Measurements from ENCODE around the gene PLPP6.

The PLPP6 gene

DNA sequence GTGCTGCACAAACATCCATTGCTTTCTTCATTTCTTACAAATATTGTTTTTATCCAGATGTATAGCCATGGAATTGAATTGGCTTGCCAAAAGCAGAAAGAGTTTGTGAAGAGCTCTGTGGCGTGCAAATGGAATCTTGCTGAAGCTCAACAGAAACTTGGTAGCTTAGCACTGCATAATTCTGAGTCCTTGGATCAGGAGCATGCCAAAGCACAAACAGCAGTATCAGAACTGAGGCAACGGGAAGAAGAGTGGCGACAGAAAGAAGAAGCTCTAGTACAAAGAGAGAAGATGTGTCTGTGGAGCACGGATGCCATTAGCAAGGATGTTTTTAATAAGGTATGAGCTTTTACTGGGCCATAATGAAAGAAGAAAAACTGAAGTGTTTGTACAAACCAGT is 22.7 kb downstream of the PLPP6 start:
- DNase-seq (ENCODE audit: low spot score) = no peak
- TF ChIP-seq, protein P1, sequence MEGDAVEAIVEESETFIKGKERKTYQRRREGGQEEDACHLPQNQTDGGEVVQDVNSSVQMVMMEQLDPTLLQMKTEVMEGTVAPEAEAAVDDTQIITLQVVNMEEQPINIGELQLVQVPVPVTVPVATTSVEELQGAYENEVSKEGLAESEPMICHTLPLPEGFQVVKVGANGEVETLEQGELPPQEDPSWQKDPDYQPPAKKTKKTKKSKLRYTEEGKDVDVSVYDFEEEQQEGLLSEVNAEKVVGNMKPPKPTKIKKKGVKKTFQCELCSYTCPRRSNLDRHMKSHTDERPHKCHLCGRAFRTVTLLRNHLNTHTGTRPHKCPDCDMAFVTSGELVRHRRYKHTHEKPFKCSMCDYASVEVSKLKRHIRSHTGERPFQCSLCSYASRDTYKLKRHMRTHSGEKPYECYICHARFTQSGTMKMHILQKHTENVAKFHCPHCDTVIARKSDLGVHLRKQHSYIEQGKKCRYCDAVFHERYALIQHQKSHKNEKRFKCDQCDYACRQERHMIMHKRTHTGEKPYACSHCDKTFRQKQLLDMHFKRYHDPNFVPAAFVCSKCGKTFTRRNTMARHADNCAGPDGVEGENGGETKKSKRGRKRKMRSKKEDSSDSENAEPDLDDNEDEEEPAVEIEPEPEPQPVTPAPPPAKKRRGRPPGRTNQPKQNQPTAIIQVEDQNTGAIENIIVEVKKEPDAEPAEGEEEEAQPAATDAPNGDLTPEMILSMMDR (IDR thresholded peaks at IDR 0.05; ENCODE audit: borderline replicate concordance, control extremely low read depth, extremely low read depth, insufficient read depth, missing control alignments) = no peak
- in situ Hi-C loops (cut with MboI; ENCODE audit: low sequenced_read_pairs, unreplicated experiment) = no loop called here

DNA sequence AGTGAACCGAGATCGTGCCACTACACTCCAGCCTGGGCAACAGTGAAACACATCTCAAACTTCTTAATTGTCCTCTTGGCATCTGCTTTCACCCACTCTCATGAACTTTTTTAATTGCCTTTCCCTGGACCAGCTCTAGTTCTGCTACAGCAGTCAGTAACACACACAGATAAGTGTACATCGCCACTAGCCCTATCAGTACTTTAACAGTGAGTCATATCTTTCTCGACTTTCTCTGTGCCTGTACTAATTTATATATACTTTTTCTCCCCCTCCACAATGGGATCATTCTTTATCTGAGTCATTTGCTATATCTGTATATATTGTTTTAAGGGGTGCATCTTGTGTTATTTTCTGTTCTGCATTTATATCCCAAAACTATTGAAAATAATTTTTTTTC is 24.0 kb downstream of the PLPP6 start:
- TF ChIP-seq, protein P1 (IDR thresholded peaks at IDR 0.05; ENCODE audit: borderline replicate concordance, control extremely low read depth, extremely low read depth, insufficient read depth, missing control alignments) = no peak
- in situ Hi-C loops (cut with MboI; ENCODE audit: low sequenced_read_pairs, unreplicated experiment) = no loop called here
- DNase-seq (ENCODE audit: low spot score) = no peak

DNA sequence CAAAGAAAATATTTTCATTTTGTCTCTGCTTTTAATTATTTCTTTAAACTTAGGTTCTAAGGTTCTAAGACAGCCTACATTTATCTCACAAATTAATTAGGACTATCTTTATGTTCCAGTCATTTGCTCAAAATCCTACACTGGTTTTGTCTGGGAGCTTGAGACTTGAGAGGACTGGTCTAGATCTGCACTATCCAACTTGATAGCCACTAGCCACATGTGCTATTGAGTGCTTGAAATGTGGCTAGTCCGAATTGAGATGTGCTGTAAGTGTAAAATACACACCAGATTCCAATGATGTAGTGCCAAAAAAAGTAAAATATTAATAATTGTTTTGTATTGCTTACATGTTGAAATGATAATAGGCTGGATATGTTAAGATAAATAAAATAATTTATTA is 24.5 kb downstream of the PLPP6 start:
- no peak for DNase-seq (ENCODE audit: low spot score)
- TF ChIP-seq, protein P1 (IDR thresholded peaks at IDR 0.05; ENCODE audit: borderline replicate concordance, control extremely low read depth, extremely low read depth, insufficient read depth, missing control alignments) = no peak
- in situ Hi-C loops (cut with MboI; ENCODE audit: low sequenced_read_pairs, unreplicated experiment) = no loop called here

DNA sequence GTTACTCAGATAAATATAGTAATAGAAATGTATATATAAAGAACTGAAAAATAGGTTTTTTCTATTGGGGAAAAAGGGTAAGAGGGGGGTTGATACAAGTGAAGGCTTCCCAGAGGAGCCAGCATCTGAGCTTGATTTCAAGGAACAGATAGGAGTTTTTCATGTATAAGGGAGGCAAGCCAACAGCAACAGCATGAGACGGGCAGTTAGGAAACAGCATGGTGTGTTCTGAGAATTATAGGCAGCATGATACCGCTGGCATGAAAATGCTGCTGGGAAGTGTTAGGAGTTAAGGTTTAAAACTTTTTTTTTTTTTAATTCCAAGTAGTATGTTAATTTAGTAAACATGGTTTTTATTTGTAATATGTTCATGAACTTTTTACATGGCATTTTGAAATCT is 26.9 kb downstream of the PLPP6 start:
- TF ChIP-seq, protein P1 (IDR thresholded peaks at IDR 0.05; ENCODE audit: borderline replicate concordance, control extremely low read depth, extremely low read depth, insufficient read depth, missing control alignments) = no peak
- in situ Hi-C loops (cut with MboI; ENCODE audit: low sequenced_read_pairs, unreplicated experiment) = no loop called here
- no peak for DNase-seq (ENCODE audit: low spot score)

DNA sequence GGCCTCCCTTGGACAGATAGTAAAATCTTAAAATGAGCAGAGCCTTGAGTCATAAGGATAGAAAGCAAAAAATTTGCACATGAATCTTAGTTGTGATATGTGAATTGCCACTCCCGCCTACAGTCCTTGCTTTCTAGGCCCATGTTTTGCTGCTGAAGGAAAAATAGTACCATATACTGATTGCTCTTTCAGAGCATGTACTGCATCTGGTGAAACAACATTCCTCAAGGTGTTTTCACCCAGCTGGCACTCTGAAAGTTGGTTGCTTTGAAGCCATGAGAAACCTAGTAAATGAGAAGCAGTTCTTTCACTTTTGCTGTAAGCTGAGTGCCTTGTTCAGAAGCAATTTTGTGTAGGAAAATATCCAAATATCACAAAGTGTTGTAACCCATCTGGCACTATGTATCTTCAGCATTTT is 27.6 kb downstream of the PLPP6 start:
- in situ Hi-C loops (cut with MboI; ENCODE audit: low sequenced_read_pairs, unreplicated experiment) = no loop called here
- no peak for DNase-seq (ENCODE audit: low spot score)
- TF ChIP-seq, protein P1 (IDR thresholded peaks at IDR 0.05; ENCODE audit: borderline replicate concordance, control extremely low read depth, extremely low read depth, insufficient read depth, missing control alignments) = no peak

DNA sequence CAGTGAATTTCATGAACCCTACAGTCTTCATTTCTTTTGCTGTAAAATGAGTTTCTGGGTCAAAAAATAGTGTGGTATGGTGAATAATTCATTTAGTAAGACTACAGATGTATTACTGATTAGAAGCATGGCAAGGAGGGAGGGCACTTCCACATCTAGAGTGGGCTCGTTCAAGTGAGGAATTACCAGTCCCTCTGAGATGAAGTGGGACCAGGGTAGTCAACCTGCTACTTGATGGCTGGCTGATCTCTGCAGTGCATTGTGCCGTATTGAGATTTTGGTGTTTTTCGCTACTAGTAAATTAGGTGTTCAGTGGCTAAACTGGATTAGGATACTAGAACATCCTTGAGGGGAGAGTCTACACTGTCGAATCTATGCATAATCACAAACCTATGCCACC is 28.1 kb downstream of the PLPP6 start:
- TF ChIP-seq, protein P1 (IDR thresholded peaks at IDR 0.05; ENCODE audit: borderline replicate concordance, control extremely low read depth, extremely low read depth, insufficient read depth, missing control alignments) = no peak
- no peak for DNase-seq (ENCODE audit: low spot score)
- in situ Hi-C loops (cut with MboI; ENCODE audit: low sequenced_read_pairs, unreplicated experiment) = no loop called here

DNA sequence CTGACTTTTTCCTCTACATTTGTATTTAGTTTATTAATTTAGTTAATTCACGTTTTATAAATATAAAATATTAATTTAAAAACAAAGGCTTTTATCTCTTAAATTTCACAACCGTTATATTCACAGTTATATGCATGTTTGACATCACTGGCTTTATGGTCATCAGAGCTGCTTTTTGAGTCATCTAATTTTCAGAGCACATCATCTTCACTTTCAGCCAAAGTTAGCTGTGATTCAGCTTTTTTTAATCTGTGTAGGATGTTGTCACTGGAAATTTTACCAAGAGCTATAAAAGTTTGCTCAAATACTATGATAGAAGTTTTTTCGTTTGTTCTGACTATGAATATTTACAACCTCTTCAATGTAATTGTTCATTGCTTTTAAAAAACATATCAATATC is 29.7 kb downstream of the PLPP6 start:
- no peak for DNase-seq (ENCODE audit: low spot score)
- TF ChIP-seq, protein P1 (IDR thresholded peaks at IDR 0.05; ENCODE audit: borderline replicate concordance, control extremely low read depth, extremely low read depth, insufficient read depth, missing control alignments) = no peak
- in situ Hi-C loops (cut with MboI; ENCODE audit: low sequenced_read_pairs, unreplicated experiment) = no loop called here

Measured in GM13976 (cell line).